D721Med (cell line): ENCODE results near the gene DCST2.
"Not testable (repeated sequence)": the region's sequence is repeated elsewhere in the genome, so short reads cannot be mapped to it uniquely, and the experiment has no call there.

Experiments
- DNase-seq: peaks from one replicate; pipeline ENCODE4 v3.0.0; 2011; ENCODE audit warnings: low spot score; ENCODE audit not compliant: insufficient read length
- FAIRE-seq: peaks from 2 replicates; lab custom pipeline; 2011; peaks lifted over from hg19 to GRCh38; lab: Jason Lieb, UNC
- TF ChIP-seq, protein P1 (sequence below): IDR thresholded peaks from 2 replicates; pipeline ENCODE4 v1.5.1; 2012; ENCODE audit warnings: mild to moderate bottlenecking, control low read depth; ENCODE audit not compliant: insufficient read depth; ENCODE audit errors: missing control alignments

Gene DCST2

DNA sequence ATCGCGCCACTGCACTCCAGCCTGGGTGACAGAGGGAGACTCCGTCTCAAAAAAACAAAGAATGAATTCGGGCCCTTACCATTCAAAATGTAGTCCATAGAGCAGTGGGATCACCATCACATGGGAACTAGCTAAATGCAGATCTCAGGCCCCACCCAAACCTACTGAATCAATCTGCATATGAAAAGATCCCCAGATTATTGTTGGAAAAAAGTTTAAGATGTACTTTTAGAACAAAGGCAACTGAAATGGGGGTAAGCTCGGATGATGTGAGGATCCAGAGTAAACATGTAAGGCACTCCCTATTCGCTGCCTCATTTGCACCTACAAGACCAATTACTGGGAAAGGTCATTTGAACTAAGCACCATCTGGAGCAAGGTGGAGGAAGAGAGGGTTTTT is 51.2 kb downstream of the DCST2 start:
- TF ChIP-seq, protein P1, sequence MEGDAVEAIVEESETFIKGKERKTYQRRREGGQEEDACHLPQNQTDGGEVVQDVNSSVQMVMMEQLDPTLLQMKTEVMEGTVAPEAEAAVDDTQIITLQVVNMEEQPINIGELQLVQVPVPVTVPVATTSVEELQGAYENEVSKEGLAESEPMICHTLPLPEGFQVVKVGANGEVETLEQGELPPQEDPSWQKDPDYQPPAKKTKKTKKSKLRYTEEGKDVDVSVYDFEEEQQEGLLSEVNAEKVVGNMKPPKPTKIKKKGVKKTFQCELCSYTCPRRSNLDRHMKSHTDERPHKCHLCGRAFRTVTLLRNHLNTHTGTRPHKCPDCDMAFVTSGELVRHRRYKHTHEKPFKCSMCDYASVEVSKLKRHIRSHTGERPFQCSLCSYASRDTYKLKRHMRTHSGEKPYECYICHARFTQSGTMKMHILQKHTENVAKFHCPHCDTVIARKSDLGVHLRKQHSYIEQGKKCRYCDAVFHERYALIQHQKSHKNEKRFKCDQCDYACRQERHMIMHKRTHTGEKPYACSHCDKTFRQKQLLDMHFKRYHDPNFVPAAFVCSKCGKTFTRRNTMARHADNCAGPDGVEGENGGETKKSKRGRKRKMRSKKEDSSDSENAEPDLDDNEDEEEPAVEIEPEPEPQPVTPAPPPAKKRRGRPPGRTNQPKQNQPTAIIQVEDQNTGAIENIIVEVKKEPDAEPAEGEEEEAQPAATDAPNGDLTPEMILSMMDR = no peak
- FAIRE-seq = no peak
- DNase-seq = no peak

- no peak for FAIRE-seq
- DNase-seq = no peak
- TF ChIP-seq, protein P1 = no peak
These were observed 55.2 kb downstream of the DCST2 start for GRCh38 chr1:154978360-154978759.

DNA sequence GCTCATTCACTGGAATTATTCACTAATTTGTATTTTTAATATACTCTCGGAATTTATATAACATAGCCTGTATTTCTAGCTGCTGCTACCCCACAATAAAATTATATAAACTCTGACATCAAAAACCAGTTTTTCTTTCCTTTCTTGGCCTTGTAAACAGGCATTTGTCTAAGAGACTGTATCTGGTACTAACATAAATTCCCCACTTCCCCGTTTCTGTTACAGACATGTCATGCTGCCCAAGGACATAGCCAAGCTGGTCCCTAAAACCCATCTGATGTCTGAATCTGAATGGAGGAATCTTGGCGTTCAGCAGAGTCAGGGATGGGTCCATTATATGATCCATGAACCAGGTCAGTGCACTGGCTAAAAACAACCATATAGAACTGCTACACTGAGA is 55.8 kb downstream of the DCST2 start:
- not testable (repeated sequence) for DNase-seq, FAIRE-seq

DNA sequence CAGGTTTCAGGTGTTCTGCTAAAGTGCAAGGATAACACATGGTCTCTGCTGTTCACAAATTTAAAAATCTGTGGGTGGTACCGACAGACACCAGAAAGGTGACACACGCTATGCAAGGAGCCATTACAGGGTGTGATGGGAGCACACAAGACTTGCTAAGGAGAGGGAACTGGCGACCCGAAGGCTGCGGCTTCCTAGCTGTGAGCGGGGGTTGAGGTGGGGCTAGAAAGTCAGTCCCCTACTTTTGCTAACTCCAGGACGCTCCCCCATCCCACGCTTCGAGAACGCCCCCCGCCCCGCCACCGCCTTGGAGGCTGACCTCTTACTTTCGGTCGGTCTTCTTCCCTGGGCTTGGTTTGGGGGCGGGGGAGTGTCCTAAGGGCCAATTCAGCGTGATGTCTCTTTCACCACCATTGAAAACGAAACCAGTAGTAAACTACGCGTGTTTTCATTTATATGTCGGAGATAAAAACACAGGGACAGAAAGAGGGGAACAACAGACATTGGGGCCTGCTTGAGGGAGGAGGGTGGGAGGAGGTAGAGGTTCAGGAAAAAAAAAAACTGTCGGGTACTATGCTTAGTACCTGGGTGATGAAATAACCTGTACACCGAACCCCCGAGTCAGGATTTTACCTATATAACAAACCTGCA is 58.0 kb downstream of the DCST2 start:
- DNase-seq = no peak
- FAIRE-seq = no peak
- TF ChIP-seq, protein P1 = no peak

- TF ChIP-seq, protein P1 = no peak
- peak; percentile 74 for FAIRE-seq
- DNase-seq = peak; percentile 77
These were observed 58.7 kb downstream of the DCST2 start for GRCh38 chr1:154974808-154975408.

DNA sequence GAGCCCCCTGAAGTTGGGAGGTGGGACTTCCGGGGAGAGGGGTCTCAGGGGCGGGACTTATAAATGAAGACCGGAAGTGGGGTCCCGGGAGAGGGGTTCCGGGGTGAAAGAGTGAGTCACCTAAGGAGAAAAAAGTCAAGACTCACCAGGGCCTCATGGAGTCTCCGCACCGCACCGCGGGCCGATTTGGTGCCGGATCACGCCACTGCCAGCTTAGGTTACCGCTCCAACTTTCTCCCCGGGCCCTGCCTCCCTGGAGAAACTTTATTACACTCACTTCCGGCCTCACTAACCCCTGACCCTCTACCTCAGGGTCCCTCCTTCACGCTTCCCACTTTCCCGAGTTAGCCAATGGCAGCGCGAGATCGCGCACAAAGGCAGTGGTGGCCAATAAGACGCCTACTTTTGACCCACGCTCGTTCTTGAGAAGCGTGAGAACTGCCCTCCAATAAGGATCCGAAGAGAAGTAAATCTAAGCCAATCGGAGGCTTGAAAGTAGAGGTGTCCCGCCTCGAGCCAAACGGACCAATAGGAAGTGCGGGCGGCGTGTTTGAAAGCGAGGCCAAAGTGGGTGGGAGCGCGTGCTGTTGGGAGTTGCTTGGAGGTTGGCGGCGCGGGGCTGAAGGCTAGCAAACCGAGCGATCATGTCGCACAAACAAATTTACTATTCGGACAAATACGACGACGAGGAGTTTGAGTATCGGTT is 59.3 kb downstream of the DCST2 start, which contains the start of gene CKS1B:
Gene CKS1B (plus strand): TSS at position 580 of the 706 bp plus-strand sequence. CDS start 65 bp downstream, at position 645.
- TF ChIP-seq, protein P1 = no peak
- FAIRE-seq (peak; percentile 96), DNase-seq (peak; percentile 96)

DNA sequence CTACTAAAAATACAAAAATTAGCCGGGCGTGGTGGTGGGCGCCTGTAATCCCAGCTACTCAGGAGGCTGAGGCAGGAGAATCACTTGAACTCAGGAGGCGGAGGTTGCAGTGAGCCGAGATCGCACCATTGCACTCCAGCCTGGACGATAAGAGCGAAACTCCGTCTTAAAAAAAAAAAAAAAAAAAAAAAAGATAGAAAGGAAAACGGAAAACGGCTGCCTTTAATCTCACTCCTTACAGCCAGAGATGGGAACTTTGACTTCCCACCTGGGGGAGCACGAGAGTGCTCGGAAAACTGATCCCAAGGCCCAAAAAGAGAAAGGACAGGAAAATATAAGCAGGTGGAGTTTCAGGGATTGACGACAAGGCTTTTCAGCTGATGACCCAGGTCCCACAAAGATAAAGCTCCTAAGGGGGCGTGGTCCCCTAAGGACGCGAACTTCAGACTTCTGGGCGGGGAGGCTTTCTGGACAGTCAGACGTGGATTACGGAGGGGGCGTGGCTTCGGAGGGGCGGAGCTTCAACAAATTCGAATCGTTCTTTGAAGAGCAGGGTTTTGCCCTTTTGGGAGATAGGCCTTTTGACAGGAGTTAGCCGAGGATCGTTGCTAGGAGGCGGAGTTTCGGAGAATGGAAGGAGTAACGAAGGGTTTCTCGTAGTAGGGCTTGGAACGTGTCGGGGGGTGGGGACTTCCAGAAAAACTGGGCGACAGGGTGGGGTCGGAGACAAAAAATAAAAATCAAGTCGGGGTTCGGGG is 60.1 kb downstream of the DCST2 start:
- TF ChIP-seq, protein P1 = peak; percentile 35
- DNase-seq = peak; percentile 82
- no peak for FAIRE-seq
